NCI-H2227 (cell line): Measurements from ENCODE around the gene TMEM176B.
A peak's percentile ranks its signal among the peaks of the same experiment; 100 is the strongest.

Source experiments
- DNase-seq: peaks from one replicate; lab custom pipeline; 2025; ENCODE audit not compliant: unreplicated experiment; lab: John Stamatoyannopoulos, UW

TMEM176B gene

DNA sequence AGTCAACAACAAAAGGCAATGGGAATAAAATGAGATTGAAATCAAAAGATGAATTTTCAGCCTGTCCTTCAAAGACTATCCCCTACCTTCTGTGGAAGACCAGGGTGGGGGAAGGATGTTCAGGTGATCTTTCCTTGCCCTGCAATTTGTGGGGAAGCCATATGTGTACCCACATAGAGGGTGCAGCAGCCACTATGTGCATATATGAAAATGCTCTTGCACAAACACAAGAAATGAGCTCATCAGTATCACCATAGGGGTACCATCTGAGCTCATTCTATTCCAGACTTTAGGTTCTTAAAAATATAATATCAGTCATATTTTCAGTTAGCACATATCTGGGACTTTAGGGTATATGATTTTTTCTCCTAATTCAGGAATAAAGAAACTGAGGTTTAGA lies 45.2 kb downstream of the TMEM176B start:
- no peak for DNase-seq

DNA sequence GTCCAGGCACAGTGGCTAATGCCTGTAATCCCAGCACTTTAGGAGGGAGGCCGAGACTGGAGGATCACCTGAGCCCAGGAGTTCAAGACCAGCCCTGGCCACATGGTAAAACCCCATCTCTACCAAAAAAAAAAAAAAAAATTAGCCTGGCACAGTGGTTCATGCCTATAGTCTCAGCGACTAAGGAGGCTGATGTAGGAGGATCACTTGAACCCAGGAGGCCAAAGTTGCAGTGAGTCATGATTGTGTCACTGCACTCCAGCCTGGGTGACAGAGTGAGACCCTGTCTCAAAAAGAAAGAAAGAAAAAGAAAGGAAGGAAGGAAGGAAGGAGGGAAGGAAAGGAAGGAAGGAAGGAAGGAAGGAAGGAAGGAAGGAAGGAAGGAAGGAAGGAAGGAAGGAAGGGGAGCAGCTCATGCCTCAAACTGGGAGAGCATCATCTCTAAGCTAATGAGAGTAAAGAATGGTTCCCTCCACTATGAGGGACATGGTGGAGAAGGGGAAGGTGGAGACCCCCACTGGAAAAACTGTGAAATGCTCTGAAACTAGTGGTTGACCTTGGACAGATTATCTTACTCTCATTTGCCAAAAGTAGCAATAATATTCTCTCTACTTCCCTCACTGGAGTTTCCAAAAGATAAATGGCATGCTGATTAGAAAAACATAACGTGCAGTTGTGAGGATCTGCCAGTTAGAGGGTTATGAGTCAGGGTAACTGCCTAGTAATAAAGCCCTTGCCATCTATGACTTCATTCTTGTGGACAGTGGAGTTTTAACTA lies 46.1 kb downstream of the TMEM176B start:
- peak; percentile 38 for DNase-seq

DNA sequence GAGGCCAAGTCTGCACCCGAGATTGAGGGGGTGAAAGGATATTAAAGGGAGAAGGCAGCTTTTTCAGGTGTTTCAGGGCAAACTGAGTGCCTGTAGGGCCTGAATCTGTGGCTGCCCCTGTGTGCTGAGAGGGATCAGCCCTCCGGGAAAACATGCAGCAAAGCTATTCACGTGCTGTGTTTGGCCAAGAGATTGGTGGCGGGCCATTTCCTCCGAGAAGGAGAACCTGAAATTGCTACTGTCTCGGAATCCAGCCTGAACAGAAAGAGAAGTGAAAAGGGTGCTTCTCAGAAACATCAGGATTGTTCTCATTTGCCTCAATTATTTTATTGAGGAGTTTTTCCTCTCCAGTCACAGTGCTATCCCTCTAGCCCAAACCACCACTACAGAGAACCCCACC lies 46.9 kb downstream of the TMEM176B start:
- DNase-seq: no peak

DNA sequence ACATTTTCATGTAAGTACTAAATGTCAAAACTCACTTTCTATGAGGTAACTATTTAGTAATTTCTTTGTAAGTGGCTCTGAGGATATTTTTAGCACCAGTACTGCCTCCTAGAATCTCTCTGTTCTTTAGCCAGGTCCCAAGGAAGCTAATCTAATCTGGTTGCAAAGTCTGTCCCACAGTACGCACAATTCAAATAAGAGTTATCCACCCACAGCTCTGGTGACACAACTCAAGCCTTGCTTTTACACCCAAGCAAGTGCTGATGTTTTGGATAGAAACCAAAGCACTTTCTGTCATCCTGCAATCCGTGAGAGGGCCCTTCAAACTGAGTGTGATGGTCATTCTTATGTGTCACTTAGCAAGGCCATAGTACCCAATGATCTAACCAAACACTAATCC lies 48.5 kb downstream of the TMEM176B start:
- DNase-seq: no peak

DNA sequence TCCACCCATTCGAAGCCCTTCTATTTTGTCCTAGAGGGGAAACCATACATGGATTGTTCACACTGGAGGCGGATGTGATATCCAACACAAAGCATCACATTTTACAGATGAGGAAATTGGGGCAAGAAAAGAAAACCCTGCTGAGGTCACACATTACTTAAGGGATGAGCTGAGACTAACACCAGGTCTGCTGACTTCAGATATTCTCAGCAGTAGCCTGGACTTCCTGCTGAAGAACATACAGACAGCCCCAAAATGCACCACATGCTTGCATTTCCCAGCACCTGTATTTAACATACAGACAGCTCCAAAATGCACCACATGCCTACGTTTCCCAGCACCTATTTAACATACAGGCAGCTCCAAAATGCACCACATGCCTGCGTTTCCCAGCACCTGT lies 51.8 kb downstream of the TMEM176B start:
- DNase-seq: no peak

DNA sequence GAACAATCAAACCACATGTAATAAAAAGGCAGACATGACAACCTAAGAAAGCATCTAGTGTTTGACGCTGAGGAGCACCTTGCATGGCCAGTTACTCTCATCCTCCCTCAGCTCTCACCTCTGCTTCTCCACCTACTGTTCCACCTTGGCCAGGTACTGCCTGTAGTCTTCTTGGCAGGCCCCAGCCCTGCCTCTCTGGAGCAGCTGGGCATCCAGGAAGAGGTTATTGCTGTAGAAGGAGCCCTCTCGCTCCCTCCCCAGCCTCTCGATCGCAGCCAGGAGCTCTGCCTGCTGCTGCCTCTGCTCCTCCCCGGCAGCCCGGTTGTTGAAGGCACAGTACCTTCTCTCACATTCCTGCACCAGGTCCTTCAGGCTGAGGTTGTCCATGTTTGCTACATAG lies 53.2 kb downstream of the TMEM176B start:
- no peak for DNase-seq

DNA sequence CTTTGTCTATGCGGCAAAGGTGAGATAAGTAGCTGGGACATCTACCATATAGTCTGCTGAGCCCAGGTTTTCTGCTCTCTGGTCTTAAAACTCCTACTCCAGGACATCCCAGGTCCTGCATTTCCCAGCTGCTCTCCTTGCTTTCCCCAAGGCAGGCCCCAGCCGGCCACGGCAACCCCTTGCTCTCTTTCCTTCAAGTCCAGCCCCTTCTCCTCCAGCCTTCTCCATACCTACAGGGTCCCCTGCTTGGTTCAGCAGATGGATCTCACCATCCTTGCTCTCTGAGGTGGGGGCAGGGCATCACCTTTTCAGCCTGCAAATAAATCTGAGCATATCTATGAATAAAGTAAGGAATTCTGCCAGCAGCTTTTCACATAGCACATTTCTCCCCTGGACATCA lies 54.3 kb downstream of the TMEM176B start:
- no peak for DNase-seq

DNA sequence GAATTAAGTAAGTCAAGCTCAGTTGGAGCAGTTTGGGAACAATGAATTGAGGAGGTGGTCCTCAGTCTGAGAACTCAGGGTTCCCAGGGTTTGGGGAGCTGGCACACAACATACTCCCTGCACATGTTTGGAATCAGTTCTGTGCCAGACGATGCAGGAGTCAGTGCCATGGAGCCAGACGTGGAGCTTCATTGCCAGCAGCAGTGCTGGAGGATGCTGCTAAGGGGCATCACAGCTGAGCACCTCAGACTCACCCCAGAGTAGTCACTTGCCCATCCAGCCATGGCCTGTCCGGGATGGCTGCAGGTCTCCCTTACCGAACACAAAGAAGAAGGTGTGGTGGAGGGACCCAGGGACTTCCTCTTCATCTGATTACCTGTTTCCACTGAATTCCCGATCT lies 55.1 kb downstream of the TMEM176B start:
- no peak for DNase-seq

DNA sequence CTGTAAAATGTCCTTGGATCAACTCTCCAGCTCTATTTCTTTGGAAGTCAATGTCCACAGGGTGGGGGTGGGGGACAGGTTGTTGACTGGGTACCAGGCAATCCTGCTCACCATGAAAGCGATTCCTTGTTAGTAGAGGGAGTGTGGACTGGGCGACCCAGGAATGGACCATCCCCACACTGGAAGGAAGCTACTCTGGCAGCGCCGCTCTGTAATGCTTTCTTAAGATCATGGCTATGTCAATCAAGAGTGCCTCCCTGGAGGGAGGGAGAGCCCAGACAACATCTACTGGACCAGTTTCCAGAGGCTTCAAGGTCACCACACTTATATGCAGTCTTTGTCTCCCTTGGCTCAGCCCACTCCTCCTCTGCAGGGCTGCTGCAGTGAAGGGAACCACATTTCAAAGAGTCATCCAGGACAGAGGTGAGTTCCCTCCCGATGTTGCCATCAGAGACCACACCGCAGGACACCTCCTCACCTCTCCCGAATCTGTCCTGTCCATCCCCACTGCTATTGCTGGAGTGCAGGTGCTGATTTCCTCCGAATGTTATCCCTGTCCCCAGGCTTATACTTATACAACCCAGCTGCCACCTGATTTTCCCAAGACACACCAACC lies 56.0 kb downstream of the TMEM176B start:
- DNase-seq: no peak

DNA sequence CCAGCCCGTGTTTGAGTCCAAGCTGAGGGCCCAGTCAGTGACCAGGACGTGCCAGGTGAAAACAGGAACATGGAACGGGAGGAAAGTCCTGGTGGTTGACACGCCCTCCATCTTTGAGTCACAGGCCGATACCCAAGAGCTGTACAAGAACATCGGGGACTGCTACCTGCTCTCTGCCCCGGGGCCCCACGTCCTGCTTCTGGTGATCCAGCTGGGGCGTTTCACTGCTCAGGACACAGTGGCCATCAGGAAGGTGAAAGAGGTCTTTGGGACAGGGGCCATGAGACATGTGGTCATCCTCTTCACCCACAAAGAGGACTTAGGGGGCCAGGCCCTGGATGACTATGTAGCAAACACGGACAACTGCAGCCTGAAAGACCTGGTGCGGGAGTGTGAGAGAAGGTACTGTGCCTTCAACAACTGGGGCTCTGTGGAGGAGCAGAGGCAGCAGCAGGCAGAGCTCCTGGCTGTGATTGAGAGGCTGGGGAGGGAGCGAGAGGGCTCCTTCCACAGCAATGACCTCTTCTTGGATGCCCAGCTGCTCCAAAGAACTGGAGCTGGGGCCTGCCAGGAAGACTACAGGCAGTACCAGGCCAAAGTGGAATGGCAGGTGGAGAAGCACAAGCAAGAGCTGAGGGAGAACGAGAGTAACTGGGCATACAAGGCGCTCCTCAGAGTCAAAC lies 57.7 kb downstream of the TMEM176B start:
- no peak for DNase-seq
